Keratinocyte (primary cell): ENCODE measurements around the gene HOMER2. TPM values are rescaled to one million over a fixed set of nuclear protein-coding genes. Genes with fewer than 3 reads are reported as not detected.

ENCODE experiments used
- DNase-seq: peaks from one replicate; pipeline ENCODE4 v3.0.0-alpha.2; 2011; ENCODE audit warnings: low read depth, missing footprints, low spot score
- FAIRE-seq: peaks from 2 replicates; lab custom pipeline; 2011; peaks lifted over from hg19 to GRCh38; lab: Jason Lieb, UNC
- H2AFZ ChIP-seq: 2 replicates; pipeline ENCODE4 v1.6.0; 2012; ENCODE audit warnings: low read length, control low read depth, inconsistent platforms; ENCODE audit not compliant: control insufficient read depth
- H3K27ac ChIP-seq: 2 replicates; pipeline ENCODE4 v1.5.1; 2011; ENCODE audit warnings: low read length; ENCODE audit not compliant: control insufficient read depth, insufficient read depth
- H3K27me3 ChIP-seq: 3 replicates; pipeline ENCODE4 v1.6.0; 2011; ENCODE audit warnings: low read length; ENCODE audit not compliant: control insufficient read depth, insufficient read depth; ENCODE audit errors: extremely low read depth
- H3K36me3 ChIP-seq, 2 experiments: 2 replicates in 1 of 2; 3 replicates in 1 of 2; pipeline ENCODE4 v1.5.1; 2011; ENCODE audit warnings: low read length in 2 of 2, mild to moderate bottlenecking in 1 of 2; ENCODE audit not compliant: control insufficient read depth in 2 of 2, insufficient read depth in 2 of 2; ENCODE audit errors: extremely low read depth in 1 of 2
- H3K4me1 ChIP-seq: 3 replicates; pipeline ENCODE4 v1.5.1; 2011; ENCODE audit warnings: low read length; ENCODE audit not compliant: control insufficient read depth, insufficient read depth; ENCODE audit errors: extremely low read depth
- H3K4me2 ChIP-seq: 3 replicates; pipeline ENCODE4 v1.6.0; 2011; ENCODE audit warnings: low read depth, low read length; ENCODE audit not compliant: control insufficient read depth, insufficient read depth; ENCODE audit errors: extremely low read depth
- H3K4me3 ChIP-seq, 3 experiments: fragments of 200-600 bp in 1 of 3; sonication (generic) in 1 of 3; 2 replicates in 2 of 3; 3 replicates in 1 of 3; pipeline ENCODE4 v1.5.1; 2011 to 2016; ENCODE audit warnings: low read length in 3 of 3, mild to moderate bottlenecking in 3 of 3, control low read depth in 2 of 3, inconsistent platforms in 1 of 3, low read depth in 1 of 3, mixed read lengths in 1 of 3, mixed run types in 1 of 3, moderate library complexity in 1 of 3; ENCODE audit not compliant: control insufficient read depth in 2 of 3, insufficient read depth in 2 of 3; ENCODE audit errors: extremely low read depth in 1 of 3
- H3K79me2 ChIP-seq: 2 replicates; pipeline ENCODE4 v1.6.0; 2012; ENCODE audit warnings: low read length; ENCODE audit not compliant: control insufficient read depth, insufficient read depth
- H3K9ac ChIP-seq: 3 replicates; pipeline ENCODE4 v1.6.0; 2011; ENCODE audit warnings: low read length; ENCODE audit not compliant: control insufficient read depth, insufficient read depth; ENCODE audit errors: extremely low read depth
- H3K9me1 ChIP-seq: 3 replicates; pipeline ENCODE4 v1.6.0; 2011; ENCODE audit warnings: low read length; ENCODE audit not compliant: control insufficient read depth, insufficient read depth; ENCODE audit errors: extremely low read depth
- H3K9me3 ChIP-seq: 2 replicates; pipeline ENCODE4 v1.5.1; 2012; ENCODE audit warnings: low read depth, low read length; ENCODE audit not compliant: control insufficient read depth
- H4K20me1 ChIP-seq: 3 replicates; pipeline ENCODE4 v1.6.0; 2011; ENCODE audit warnings: low read length; ENCODE audit not compliant: control insufficient read depth, insufficient read depth; ENCODE audit errors: extremely low read depth
- CTCF ChIP-seq, 3 experiments: IDR thresholded peaks in 1 of 3; conservative IDR thresholded peaks in 1 of 3; optimal IDR thresholded peaks in 1 of 3; 2 replicates in 2 of 3; 3 replicates in 1 of 3; pipeline versions ENCODE3 to v1.5.1; 2011; ENCODE audit warnings: low read length in 3 of 3, mild to moderate bottlenecking in 3 of 3, moderate library complexity in 2 of 3, control low read depth in 1 of 3, inconsistent platforms in 1 of 3; ENCODE audit not compliant: insufficient read depth in 2 of 3; ENCODE audit errors: extremely low read depth in 1 of 3
- EZH2 ChIP-seq: IDR thresholded peaks from one replicate; pipeline ENCODE4 v1.6.1; 2012; ENCODE audit warnings: inconsistent platforms, mild to moderate bottlenecking, low read length, moderate library complexity
- dilution Hi-C: fragments of 300-500 bp; cut with MboI; formaldehyde crosslinking; loops from one replicate; pipeline ENCODE4 v1.7.0; 2020; ENCODE audit warnings: low sequenced_read_pairs; ENCODE audit not compliant: extremely low pct_ligation_motif_present
- polyA plus RNA-seq, 5 experiments: library from polyadenylated mRNA; depleted of rRNA in 3 of 5; stranded (reverse) in 3 of 5; stranded (forward) in 1 of 5; unstranded in 1 of 5; fragments of >200 nt; gene quantifications; 1 replicate in 1 of 5; 2 replicates in 3 of 5; 3 replicates in 1 of 5; pipeline versions ENCODE4 v1.2.1 to v1.2.3, GENCODE V29; 2011 to 2012; ENCODE audit warnings: missing spikeins in 2 of 5, low read depth in 1 of 5, low replicate concordance in 1 of 5

Gene HOMER2
- polyA plus RNA-seq, 1 donor (not counting 4 experiments of a cell fraction or from before 2014, with no cell fraction given) = 12.4 TPM

- no peak overlapping the region for H2AFZ ChIP-seq
- peaks cover 13% of the 10 kb centered on the region for H3K79me2 ChIP-seq
- no peaks in the 10 kb centered on the region for H3K9me3 ChIP-seq
- dilution Hi-C loops = no loop called here
- H3K9ac ChIP-seq = no peak overlapping the region
- H3K4me2 ChIP-seq = no peak overlapping the region
- H3K27ac ChIP-seq = no peak overlapping the region
- peaks cover 7 to 21% of the 10 kb centered on the region in 2 experiments for H3K36me3 ChIP-seq
- H3K27me3 ChIP-seq = no peaks in the 10 kb centered on the region
- H4K20me1 ChIP-seq = no peaks in the 10 kb centered on the region
- FAIRE-seq = no peak
- TF ChIP-seq EZH2 (no peak), CTCF (optimal IDR thresholded peaks at IDR 0.05 in 1 of 3, IDR thresholded peaks at IDR 0.05 in 1 of 3, conservative IDR thresholded peaks at IDR 0.05 in 1 of 3; ENCODE audit: extremely low read depth in 1 of 3, insufficient read depth in 2 of 3, low read length in 3 of 3) (no peak)
- H3K4me1 ChIP-seq = no peaks in the 10 kb centered on the region
- H3K9me1 ChIP-seq = no peaks in the 10 kb centered on the region
- no peak overlapping the region for H3K4me3 ChIP-seq
- DNase-seq = no peak
Observed at GRCh38 chr15:82820128-82820527, 132.4 kb downstream of the HOMER2 start.

- Histone ChIP-seq H3K36me3 (peaks cover 8 to 15% of the 10 kb centered on the region in 2 experiments), H4K20me1 (no peaks in the 10 kb centered on the region), H3K4me3 (no peak overlapping the region), H3K4me2 (no peak overlapping the region), H3K4me1 (peaks cover 6% of the 10 kb centered on the region), H3K9me1 (no peaks in the 10 kb centered on the region), H3K27ac (no peak overlapping the region), H2AFZ (no peak overlapping the region), H3K9me3 (no peaks in the 10 kb centered on the region), H3K79me2 (peaks cover 54% of the 10 kb centered on the region), H3K9ac (no peak overlapping the region), H3K27me3 (no peaks in the 10 kb centered on the region)
- FAIRE-seq = no peak
- dilution Hi-C loops = no loop called here
- TF ChIP-seq CTCF (optimal IDR thresholded peaks at IDR 0.05 in 1 of 3, IDR thresholded peaks at IDR 0.05 in 1 of 3, conservative IDR thresholded peaks at IDR 0.05 in 1 of 3; ENCODE audit: extremely low read depth in 1 of 3, insufficient read depth in 2 of 3, low read length in 3 of 3) = no peak
- TF ChIP-seq EZH2 = no peak
- DNase-seq = no peak
Observed at GRCh38 chr15:82812994-82813393, 139.5 kb downstream of the HOMER2 start.
